Glomerular visceral epithelial cell (primary cell): ENCODE measurements around the gene NTRK3.
"Not testable (repeated sequence)": the region's sequence is repeated elsewhere in the genome, so short reads cannot be mapped to it uniquely, and the experiment has no call there.

Experiments
- DNase-seq: peaks from one replicate; pipeline ENCODE4 v3.0.0-alpha.2; 2016; ENCODE audit errors: extremely low spot score

Gene NTRK3

DNA sequence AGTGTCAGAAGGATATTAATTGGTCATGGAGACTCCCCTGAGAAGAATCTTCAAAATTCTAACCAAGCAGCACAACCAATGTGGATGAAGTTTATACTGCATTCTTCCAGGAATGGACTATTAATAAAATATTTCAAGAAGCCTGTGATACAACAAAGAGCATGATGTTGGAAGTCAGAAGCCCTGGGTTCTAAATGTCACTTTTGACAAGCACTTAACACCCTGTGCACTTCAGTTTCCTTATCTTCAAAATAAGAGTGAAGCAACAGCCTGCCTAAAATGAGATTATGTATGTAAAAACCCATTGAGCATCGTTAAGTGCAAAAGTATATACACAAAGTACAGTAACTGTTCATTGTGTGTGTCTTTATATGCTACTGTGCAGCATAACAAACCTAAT is 369.4 kb downstream of the NTRK3 start:
- DNase-seq: no peak

DNA sequence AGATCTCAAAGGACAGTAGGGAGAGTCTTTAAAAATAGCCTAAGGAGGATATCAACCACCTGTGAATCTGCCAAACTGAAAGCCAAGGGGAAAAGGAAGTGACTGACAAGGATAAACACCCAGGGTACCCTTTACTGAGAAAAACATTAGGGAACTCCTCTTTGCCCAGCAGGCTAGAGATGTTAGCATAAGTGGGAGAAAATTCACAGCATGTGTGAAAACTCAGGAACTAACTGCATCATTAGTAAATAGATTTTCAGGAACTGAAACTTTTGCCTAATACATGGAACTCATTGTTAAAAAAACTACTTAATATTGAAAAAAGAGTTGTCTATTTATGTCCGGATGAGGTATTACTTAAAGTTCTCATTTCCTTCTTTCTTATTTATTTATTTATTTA is 375.5 kb downstream of the NTRK3 start:
- DNase-seq: no peak

DNA sequence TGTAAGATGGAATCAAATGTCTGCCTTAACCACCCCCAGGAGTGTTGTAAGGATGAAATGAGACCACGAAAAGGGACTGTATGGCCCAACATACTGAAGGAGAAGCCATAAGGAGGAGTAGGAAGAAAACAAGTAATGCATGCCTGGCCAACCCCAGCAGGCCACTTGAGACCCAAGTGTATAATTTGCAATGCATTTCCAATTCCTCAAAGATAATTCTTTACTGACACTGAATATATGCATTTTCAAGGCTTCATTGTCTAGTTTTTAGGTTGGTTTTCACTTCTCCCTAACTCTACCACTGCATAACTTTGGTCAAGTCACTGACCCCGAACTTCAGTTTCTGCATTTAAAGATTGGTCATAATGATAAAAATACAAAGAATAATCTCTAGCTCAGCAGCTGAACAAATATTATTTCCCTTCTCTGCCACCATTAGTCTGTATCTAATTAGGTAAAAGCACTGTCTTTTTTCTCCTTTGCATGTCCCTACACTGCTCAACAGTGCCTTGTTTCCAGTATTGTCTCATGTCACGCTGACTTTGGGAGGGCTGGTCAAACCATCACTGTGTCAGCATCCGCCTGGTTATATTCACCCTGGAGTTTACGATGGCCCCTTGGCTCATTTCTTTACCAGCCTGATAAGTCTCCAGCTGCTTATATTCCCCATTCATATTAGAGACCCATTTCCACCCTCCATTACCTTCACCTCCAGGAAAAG is 378.6 kb downstream of the NTRK3 start:
- no peak for DNase-seq

DNA sequence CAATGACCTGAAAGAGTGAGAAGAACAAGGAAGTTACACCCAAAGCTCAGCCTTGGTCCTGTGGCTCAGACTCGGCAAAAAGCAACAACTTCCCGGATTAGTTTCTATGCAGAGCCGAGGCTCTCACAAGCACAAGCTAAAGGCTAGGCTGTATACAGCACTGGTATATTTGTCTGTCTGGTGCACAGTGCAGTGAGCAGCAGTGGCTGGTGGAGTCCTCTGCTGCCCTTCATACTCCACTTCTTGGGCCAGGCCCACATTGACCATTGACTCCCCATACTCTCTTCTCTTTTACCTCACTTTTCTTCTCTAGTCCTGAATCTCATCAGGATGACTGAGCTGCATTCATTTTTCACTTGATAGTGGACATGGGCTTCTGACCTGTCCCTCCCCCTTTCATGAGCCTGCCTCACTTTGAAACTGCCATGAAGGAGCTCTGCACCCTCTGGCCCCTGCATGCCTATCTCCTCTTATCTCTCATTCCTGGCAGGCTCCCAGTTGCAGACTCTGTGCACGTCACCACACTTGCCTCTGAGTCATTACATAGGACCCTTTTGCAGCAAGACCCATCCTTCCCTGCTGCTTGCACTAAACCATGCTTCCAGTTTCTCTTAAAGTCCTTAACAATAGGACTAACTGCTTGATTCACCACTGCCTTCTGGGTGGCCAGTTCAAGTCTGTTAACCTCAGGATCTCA is 379.3 kb downstream of the NTRK3 start:
- DNase-seq: peak; percentile 59

DNA sequence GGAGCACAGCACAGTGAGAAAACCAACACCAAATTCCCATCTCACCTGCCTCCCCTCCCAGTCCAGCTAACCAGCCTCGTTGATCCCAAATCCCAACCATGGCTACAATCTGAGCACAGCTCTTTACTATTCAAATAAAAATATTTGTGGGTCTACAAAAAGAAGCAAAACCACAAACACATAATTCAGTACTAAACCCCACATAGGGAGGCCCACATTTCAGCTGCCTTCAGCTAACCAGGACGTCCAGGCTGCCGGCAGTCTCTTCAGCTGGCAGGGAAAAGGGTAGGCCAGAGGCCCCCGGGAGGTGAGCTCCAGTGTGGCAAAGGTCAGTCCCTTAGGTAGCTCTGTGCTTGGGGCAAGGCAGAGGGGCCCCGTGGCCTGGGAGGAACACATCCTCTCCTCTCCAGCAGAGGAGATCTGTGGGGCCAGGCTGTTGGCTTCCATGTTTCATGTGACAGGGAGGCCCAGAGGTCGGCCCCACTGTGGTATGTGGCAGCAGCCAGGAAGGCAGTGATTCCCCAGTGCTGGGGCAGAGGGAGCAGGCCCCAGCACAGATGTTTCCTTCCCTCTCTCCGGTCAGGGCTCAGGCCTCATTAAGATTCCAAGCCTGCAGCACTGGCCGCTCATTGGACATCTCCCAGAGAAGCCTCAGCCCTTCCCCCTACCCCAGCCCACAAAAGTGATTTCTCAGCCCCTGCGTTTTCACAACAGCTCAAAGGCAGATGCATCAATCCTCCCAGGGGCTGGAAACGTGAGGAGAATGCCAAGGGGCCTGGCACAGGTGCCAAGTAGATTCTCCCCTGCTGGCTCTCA is 381.4 kb downstream of the NTRK3 start:
- peak; percentile 17 for DNase-seq

DNA sequence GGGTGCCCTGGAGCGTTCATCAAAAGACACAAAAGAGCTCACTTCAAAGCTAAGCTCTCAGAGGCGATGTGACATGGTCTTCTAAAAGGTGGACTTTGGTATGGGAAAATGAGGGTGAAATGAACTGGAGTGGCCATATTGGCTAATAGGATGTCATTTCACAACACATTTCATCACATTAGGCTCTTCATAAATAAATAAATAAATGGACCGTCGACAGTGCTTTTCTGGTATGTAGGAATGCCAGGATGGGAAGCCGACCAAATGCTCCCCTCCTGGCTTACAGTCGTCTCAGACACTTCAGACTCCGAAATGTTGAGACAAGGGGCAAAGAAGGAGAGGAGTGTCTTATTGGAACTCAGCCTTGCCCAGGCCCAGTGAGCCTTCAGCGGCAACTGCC is 383.0 kb downstream of the NTRK3 start:
- DNase-seq: no peak

DNA sequence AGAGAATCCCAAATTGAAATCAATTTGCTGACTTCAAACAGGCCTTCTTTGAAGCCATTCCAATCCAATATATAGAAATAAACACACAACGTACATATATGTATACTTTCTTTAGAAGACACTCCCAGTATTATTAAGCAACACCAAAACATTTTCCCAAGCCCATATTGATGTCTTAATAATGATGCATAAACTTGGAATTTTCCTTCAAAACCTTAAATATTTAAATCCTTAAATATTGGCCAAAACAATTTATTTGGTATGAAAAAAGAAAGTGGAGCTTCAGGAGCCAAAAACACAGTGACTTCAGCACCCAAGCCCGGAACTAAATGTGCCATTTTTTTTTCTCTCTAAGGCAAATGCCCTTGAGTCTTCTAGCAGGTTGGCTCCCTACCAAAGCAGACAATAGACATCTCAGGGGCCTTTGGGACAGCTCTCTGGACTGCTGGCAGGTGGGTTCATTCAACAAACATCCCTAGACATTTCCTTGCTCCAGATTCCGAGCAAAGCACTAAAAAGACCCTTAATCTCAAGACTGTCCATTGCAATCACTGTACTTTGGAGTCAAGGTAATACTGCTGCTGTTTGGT is 384.7 kb downstream of the NTRK3 start:
- DNase-seq: no peak

DNA sequence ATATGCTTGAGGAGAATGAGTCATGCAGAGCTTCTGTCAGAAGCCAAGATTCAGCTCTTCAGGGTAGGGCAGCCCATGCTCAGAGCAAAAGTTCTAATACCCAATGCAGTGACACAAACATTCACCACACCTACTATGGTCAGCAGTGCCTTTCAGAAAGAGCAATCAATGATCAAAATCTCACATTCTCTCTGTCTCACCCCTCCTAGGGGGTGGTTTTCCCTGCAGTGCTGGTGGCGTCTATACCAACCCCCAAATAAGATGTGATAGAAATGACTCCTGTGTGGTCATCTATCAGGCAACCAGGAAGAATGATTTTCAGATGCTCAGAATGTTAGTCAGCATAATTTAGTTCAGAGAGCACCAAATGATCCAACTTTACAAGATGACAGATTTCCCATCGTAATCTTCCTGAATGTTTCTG is 385.3 kb downstream of the NTRK3 start:
- peak; percentile 20 for DNase-seq

DNA sequence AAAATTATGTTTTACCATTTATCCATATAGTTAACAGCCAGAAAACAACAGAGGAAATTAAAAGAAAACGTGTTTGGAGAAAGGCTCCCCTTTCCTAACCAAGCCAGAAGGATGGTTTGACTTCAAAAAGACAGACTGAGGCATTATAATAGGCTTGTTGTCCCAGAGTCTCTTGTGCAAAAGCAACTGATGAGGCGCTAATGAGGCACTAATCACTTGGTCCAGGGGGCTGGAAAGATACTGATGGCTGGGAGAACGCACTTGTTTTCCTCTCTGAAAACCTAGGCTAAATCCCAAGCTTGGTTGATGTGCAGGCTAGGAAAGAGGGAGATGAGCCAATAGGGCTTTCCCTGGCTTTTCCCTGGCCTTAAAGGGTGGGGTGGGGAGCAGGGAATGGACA is 389.6 kb downstream of the NTRK3 start:
- DNase-seq: no peak

DNA sequence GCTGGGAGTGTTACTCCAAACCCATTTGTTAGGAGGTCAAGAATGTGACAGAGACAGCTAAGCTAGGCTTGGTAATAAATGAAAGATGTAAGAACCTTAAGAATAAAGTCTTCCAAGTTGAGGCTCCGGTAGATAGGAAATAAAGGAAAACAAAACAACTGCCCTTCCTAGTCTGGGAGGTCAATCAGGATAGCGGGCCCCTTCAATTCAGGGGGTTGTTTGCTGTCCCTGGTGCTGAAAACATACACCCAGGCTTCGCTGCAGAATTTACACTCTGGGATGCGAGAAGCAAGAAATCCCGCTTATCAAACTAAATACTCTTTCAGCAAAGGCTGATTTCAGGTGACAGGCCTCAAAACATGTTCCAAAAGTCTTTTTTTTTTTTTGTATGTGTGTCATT is 393.4 kb downstream of the NTRK3 start:
- DNase-seq: peak; percentile 6

DNA sequence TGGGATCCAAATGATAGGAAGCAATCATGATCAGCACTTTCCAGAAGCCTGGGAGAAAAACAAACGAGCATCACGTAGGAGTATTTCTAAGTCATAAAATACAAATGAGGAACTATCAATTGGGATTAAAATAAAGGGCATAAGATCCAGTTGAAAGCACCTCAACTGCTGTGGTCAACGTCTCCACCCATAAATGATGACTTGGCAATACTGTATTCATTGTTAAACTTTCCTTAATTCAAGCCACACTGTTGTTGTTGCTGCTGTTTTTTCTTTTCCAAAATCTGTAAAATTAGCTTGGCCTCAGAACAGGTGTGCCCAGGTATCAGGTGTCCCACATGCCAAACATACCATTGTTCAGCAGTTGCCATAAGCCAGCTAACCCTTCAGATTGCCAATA is 395.8 kb downstream of the NTRK3 start:
- DNase-seq: no peak

DNA sequence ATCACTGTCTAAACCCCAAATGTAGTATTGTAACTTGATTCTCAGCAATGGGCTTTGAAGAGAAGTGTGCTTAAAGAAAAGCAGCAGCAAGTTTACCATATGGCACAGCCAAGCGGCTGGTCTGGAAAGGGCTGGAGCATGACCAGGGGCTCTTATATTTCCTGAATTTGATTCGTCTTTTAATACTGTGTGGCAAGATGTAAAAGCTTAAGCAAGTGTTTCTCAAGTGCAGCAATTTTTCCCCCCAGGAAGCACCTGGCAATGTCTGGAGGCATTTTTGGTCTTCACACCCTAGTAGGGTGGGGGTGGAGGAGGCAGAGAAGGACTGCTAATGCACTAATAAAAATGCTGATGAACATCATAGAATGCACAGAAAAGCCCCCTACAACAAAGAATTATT is 397.9 kb downstream of the NTRK3 start:
- DNase-seq: no peak

DNA sequence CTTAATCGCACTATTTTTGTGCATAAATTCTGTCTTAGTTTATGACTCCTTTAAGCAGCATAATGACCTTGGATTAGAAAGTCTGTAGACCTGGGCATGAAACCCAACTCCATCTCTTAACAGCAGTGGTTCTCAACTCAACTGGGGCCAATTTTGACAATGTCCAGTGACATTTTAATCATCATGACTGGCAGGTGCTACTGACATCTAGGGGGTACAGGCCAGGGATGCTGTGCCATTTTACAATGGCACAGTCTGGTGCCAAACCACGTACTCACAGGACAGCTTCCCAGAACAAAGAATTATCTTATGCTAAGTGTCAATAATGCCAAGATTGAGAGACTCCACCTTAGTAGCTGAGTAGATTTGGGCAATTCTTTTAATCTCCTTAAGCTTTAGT is 405.0 kb downstream of the NTRK3 start:
- DNase-seq: no peak

DNA sequence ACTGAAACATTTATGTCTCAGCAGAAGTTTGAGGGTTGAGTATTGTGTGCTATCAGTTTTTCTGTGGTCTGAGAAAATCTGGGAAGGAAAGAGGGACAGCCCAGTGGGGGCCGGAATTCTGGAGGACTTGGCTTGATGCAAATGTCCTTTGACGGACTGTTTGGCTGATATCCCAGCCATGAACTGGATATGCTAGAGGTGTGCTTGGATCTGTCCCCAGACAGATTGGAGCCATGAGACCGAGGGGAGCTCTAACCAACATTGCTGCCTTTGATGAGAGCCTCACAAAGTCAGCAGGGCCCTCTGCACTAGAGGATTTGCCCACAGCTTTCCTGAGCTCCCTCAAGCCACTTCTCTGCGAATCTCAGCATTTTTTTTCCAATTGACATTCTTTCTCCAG is 405.6 kb downstream of the NTRK3 start:
- no peak for DNase-seq

DNA sequence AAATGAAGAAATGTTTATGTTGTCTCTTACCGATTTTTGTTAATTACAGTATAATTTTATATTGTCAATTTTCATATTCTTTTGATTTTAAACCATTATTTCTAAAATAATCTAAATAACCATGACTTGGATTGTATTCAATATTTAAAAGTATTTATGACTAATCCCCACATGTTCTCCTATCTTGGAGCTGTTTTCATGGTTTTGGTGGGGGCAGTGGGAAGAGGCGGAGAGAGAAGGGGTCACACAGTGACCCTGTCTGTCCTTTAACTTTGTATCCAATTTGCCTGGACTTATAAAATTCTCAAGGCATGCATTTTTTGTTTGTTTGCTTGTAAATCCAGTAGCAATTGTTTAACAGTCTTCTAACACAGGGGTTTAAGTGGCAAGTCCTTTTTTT is 407.4 kb downstream of the NTRK3 start:
- DNase-seq: no peak

DNA sequence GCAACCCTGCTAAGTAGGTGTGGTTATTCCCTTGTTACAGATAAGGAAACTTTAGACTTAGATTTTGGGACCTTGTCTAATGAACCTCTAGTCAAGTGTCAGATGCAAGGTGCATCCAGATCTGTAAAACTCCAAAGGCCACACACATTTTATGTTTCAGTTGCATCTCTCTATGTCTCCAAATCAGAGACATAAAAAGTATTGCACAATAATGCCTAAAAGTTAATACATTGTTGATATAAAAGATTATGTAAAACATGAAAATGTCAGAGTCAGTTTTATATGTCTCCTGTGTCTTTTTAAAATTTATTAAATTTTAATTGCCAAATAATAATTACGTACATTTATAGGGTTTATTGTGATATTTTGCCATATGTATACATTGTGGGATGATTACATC is 408.5 kb downstream of the NTRK3 start:
- DNase-seq: no peak

DNA sequence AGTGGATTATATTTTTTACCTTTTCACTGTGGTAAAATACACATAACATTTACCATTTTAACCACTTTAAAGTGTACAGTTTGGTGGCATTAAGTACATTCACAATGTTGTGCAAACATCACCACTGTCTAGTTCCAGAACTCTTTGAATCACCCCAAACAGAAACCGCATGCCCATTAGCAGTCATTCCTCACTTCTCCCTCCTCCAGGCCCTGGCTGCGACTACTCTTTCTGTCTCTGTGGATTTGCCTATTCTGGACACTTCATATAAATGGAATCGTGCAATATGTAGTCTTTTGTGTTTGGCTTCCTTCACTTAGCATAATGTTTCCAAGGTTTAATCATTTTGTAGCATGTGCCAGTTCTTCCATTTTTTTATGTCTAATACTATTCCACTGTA is 409.8 kb downstream of the NTRK3 start:
- DNase-seq: no peak

DNA sequence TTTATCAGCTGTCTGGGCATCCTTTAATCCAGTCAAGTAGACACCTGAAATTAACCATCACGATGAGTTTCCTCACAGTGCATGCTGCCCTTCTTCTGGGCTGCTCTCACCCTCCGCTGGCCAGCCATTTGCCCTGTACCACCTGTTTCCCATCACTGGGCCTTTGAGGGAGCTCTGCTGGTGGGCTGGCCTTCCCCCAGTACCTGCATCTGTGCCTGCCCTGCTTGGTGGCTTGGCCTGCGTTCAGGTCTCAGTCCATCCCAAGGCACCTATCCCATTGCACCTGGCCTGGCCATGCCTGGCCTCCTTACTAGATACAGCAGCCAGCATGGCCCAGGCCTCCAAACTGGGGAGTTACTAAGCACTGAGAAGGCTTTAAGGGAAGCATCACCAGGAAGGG is 413.2 kb downstream of the NTRK3 start:
- DNase-seq: no peak

DNA sequence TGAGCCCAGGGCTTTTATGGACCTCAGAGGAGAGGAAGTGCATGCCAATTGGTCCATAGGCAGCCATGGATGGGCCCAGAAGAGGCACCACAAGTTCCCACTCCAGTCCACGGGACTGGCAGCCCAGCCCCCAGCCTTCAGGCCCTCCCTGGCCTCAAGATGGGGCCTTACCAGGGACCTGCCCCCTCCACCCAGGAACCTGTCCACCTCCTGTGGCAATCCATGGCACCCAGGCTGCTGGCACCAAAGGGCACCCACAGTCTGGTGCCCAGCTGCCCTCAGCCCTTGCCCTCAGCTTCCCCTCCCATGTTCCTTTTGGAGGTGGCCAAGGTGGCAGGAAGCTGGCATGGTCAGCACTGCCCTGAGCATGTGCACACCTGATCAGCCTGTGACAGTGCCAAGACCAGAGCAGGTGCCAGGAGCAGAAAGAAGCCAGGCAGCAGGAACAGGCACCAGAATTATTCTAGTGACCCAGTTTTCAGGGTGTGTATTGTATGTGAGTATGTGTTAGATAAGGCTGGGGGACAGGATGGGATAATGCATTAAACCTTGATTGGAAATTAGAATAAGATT is 415.0 kb downstream of the NTRK3 start:
- DNase-seq: no peak

DNA sequence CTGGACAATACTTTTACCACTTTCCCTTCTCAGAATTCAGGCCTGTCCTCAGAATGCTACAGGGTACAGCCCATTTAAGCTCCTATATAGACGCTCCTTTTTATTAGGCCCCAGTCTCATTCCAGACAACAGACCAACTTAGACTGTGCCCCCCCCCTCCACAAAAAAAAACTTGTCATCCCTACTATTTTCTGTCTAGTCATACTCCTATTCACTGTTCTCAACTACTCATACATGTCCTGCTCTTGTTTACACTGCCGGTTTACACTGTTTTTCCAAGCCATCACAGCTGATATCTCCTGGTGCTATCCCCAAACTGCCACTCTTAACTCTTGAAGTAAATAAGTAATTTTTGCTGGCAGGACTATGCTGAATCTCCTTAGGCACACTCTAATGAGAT is 420.7 kb downstream of the NTRK3 start:
- not testable (repeated sequence) for DNase-seq

DNA sequence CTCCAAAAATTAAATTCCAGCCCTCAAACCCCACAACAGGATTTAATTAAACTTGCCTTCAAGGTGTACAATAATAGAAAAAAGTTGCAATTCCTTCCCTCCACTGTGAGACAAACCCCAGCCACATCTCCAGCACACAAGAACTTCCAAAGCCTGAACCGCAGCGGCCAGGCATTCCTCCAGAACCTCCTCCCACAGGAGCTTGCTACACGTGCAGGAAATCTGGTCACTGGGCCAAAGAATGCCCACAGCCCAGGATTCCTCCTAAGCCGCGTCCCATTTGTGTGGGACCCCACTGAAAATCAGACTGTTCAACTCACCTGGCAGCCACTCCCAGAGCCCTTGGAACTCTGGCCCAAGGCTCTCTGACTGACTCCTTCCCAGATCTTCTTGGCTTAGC is 423.2 kb downstream of the NTRK3 start:
- DNase-seq: not testable (repeated sequence)
